GM10266 (cell line): ENCODE data around the gene HBD.

Experiments
- DNase-seq: peaks from one replicate; pipeline ENCODE4 v3.0.0; 2012; ENCODE audit errors: extremely low spot score
- CTCF ChIP-seq: IDR thresholded peaks from 2 replicates; pipeline ENCODE4 v1.5.1; 2012; ENCODE audit warnings: mild to moderate bottlenecking, low read depth; ENCODE audit not compliant: control insufficient read depth, insufficient read depth; ENCODE audit errors: missing control alignments

The HBD gene

GRCh38 chr11:5243816-5244180 is 9.5 kb upstream of the HBD start:
- TF ChIP-seq CTCF, result no peak

GRCh38 chr11:5242933-5243815 is 8.9 kb upstream of the HBD start:
- no peak for TF ChIP-seq CTCF
- DNase-seq, result no peak

More at GRCh38 chr11:5243816-5244180, 9.5 kb upstream of the HBD start:
- no peak for DNase-seq

- no peak for DNase-seq
- no peak for TF ChIP-seq CTCF
Measured at GRCh38 chr11:5242208-5242607, 7.9 kb upstream of the HBD start.

GRCh38 chr11:5241458-5241857 is 7.2 kb upstream of the HBD start:
- no peak for DNase-seq
- TF ChIP-seq CTCF, result no peak

- no peak for DNase-seq
- no peak for TF ChIP-seq CTCF
Measured at GRCh38 chr11:5240458-5240857, 6.2 kb upstream of the HBD start.

GRCh38 chr11:5240056-5240455 is 5.8 kb upstream of the HBD start:
- DNase-seq, result no peak
- TF ChIP-seq CTCF, result no peak

GRCh38 chr11:5239046-5239445 is 4.8 kb upstream of the HBD start:
- DNase-seq, result no peak
- no peak for TF ChIP-seq CTCF
